HEK293T (cell line): ENCODE data around the gene ROS1.
"Not testable (repeated sequence)": the region's sequence is repeated elsewhere in the genome, so short reads cannot be mapped to it uniquely, and the experiment has no call there.

Source experiments
- ARNT ChIP-seq: fragments of 450-650 bp; IDR thresholded peaks from 2 replicates; pipeline ENCODE4 v1.6.1; 2017; ENCODE audit warnings: mild to moderate bottlenecking
- BHLHE40 ChIP-seq: fragments of 450-650 bp; IDR thresholded peaks from 2 replicates; pipeline ENCODE4 v1.6.1; 2016; ENCODE audit warnings: mild to moderate bottlenecking, moderate library complexity, borderline replicate concordance
- CTBP1 ChIP-seq: fragments of 450-650 bp; IDR thresholded peaks from 2 replicates; pipeline ENCODE4 v1.6.1; 2016; ENCODE audit warnings: borderline replicate concordance
- FOXA1 ChIP-seq: fragments of 450-650 bp; IDR thresholded peaks from 2 replicates; pipeline ENCODE4 v1.6.1; 2016; ENCODE audit warnings: mild to moderate bottlenecking
- FOXK2 ChIP-seq: fragments of 450-650 bp; IDR thresholded peaks from 2 replicates; pipeline ENCODE4 v1.6.1; 2016; ENCODE audit warnings: mild to moderate bottlenecking
- HDGF ChIP-seq: fragments of 450-650 bp; IDR thresholded peaks from 2 replicates; pipeline ENCODE4 v1.6.1; 2017; ENCODE audit warnings: antibody characterized with exemption, borderline replicate concordance
- L3MBTL2 ChIP-seq: fragments of 450-650 bp; conservative IDR thresholded peaks from 2 replicates; pipeline ENCODE4 v1.6.1; 2016; ENCODE audit warnings: mild to moderate bottlenecking
- LEF1 ChIP-seq: fragments of 450-650 bp; IDR thresholded peaks from 2 replicates; pipeline ENCODE4 v1.6.1; 2017; ENCODE audit warnings: mild to moderate bottlenecking, borderline replicate concordance
- NFRKB ChIP-seq: fragments of 450-650 bp; IDR thresholded peaks from 2 replicates; pipeline ENCODE4 v1.6.1; 2016; ENCODE audit warnings: mild to moderate bottlenecking, moderate library complexity
- SP1 ChIP-seq: fragments of 450-650 bp; IDR thresholded peaks from 2 replicates; pipeline ENCODE4 v1.6.1; 2017
- SUZ12 ChIP-seq: fragments of 450-650 bp; IDR thresholded peaks from 2 replicates; pipeline ENCODE4 v1.6.1; 2016; ENCODE audit warnings: mild to moderate bottlenecking
- TARDBP ChIP-seq: fragments of 450-650 bp; IDR thresholded peaks from 2 replicates; pipeline ENCODE4 v1.6.1; 2016
- ZNF384 ChIP-seq: fragments of 450-650 bp; IDR thresholded peaks from 2 replicates; pipeline ENCODE4 v1.6.1; 2016
- TF ChIP-seq, protein P1 (sequence below): fragments of 450-650 bp; IDR thresholded peaks from 2 replicates; pipeline ENCODE4 v1.6.1; 2016

DNA sequence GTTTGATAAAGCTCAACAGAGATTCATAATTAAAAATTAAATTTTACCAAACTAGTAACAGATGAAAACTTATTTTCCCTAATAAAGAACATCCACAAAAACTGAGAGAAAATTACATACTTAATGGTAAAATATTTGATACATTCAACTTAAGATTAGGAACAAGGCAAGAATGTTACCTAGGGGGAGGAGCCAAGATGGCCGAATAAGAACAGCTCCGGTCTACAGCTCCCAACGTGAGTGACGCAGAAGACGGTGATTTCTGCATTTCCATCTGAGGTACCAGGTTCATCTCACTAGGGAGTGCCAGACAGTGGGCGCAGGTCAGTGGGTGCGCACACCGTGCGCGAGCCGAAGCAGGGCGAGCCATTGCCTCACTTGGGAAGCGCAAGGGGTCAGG lies 181.2 kb downstream of the ROS1 start:
- not testable (repeated sequence) for TF ChIP-seq SP1, L3MBTL2, ZNF384, BHLHE40, TARDBP, ARNT, SUZ12, CTBP1, HDGF, FOXA1, FOXK2, NFRKB, LEF1
- TF ChIP-seq, protein P1, sequence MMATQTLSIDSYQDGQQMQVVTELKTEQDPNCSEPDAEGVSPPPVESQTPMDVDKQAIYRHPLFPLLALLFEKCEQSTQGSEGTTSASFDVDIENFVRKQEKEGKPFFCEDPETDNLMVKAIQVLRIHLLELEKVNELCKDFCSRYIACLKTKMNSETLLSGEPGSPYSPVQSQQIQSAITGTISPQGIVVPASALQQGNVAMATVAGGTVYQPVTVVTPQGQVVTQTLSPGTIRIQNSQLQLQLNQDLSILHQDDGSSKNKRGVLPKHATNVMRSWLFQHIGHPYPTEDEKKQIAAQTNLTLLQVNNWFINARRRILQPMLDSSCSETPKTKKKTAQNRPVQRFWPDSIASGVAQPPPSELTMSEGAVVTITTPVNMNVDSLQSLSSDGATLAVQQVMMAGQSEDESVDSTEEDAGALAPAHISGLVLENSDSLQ: peak; percentile 78
